Tibial nerve (tissue), 4 donors: ENCODE measurements around the gene EMC1. TPM values are rescaled to one million over a fixed set of nuclear protein-coding genes. Genes with fewer than 3 reads are reported as not detected.

Experiments
- DNase-seq, 2 donors: peaks; one replicate each; pipeline ENCODE4 v3.0.0-alpha.2; 2019; ENCODE audit warnings: low spot score in 2 of 2
- H3K27ac ChIP-seq, 4 donors: fragments of 200-600 bp; sonication (generic) in 3 of 4; one replicate each; pipeline ENCODE4 v1.5.1; 2017 to 2019; ENCODE audit warnings: mild to moderate bottlenecking in 1 of 4
- H3K27me3 ChIP-seq, 2 donors: fragments of 200-600 bp; sonication (generic) in 1 of 2; one replicate each; pipeline versions ENCODE4 v1.5.1 to v1.6.0; 2017 to 2019
- H3K36me3 ChIP-seq, 3 donors: fragments of 200-600 bp; sonication (generic); one replicate each; pipeline ENCODE4 v1.5.1; 2018 to 2019
- H3K4me1 ChIP-seq, 4 donors: fragments of 200-600 bp; sonication (generic) in 3 of 4; one replicate each; pipeline ENCODE4 v1.5.1; 2017 to 2019
- H3K4me3 ChIP-seq, 4 donors: fragments of 200-600 bp; sonication (generic) in 3 of 4; one replicate each; pipeline ENCODE4 v1.5.1; 2017 to 2019; ENCODE audit warnings: mild to moderate bottlenecking in 1 of 4, moderate library complexity in 1 of 4
- H3K9me3 ChIP-seq, 4 donors: fragments of 200-600 bp; sonication (generic) in 3 of 4; one replicate each; pipeline ENCODE4 v1.5.1; 2017 to 2019
- CTCF ChIP-seq, 5 experiments: fragments of 200-600 bp in 3 of 5; fragments of 450-650 bp in 2 of 5; sonication (generic) in 3 of 5; IDR thresholded peaks; one replicate each; pipeline ENCODE4 v1.5.1; 2016 to 2019; ENCODE audit warnings: antibody characterized with exemption in 5 of 5, mild to moderate bottlenecking in 3 of 5, moderate library complexity in 2 of 5
- EP300 ChIP-seq, 2 donors: sonication (generic); formaldehyde crosslinking; IDR thresholded peaks; one replicate each; pipeline ENCODE4 v1.6.1; 2017; ENCODE audit warnings: antibody characterized with exemption in 2 of 2, mild to moderate bottlenecking in 1 of 2
- POLR2A ChIP-seq, 2 donors: fragments of 450-650 bp; IDR thresholded peaks; one replicate each; pipeline ENCODE4 v1.6.1; 2017; ENCODE audit warnings: antibody characterized with exemption in 2 of 2, mild to moderate bottlenecking in 2 of 2, moderate library complexity in 2 of 2
- WGBS, 2 donors: methylation state at CpG; one replicate each; pipeline ENCODE4 v1.1.5; 2018; 5-methylcytosine and 5-hydroxymethylcytosine counted together
- total RNA-seq, 4 donors: library from RNA; depleted of rRNA; stranded (reverse); fragments of >200 nt; gene quantifications; one replicate each; pipeline ENCODE4 v1.1.0, GENCODE V29; 2016

Gene EMC1
- total RNA-seq, 4 donors from 2014 or later = 25.6 to 46.8 (median 39.1) TPM

- H3K27me3 ChIP-seq = no peaks in the 10 kb centered on the region
- H3K9me3 ChIP-seq = no peaks in the 10 kb centered on the region
- H3K36me3 ChIP-seq = peaks cover 4 to 49% (median 18%) of the 10 kb centered on the region in 3 donors
- H3K4me1 ChIP-seq = peaks cover 0 to 46% (median 4%) of the 10 kb centered on the region in 4 donors
- 96 to 97% methylated on average over 4 of the region's 4 CpGs for WGBS, 2 donors
- H3K27ac ChIP-seq = peak overlapping the region in 1 of 4 donors; percentile 0
- no peak overlapping the region for H3K4me3 ChIP-seq
- no peak for DNase-seq
- TF ChIP-seq EP300 (IDR thresholded peaks at IDR 0.05) (no peak), CTCF (IDR thresholded peaks at IDR 0.05) (no peak), POLR2A (IDR thresholded peaks at IDR 0.05) (no peak)
Measured at GRCh38 chr1:19199329-19199968, 51.9 kb downstream of the EMC1 start.

GRCh38 chr1:19198820-19199219, 52.5 kb downstream of the EMC1 start:
- Histone ChIP-seq H3K4me1 (peaks cover 0 to 40% (median 2%) of the 10 kb centered on the region in 4 donors), H3K27me3 (no peaks in the 10 kb centered on the region)

GRCh38 chr1:19197845-19198244, 53.5 kb downstream of the EMC1 start:
- Histone ChIP-seq H3K36me3 (peaks cover 4 to 65% (median 27%) of the 10 kb centered on the region in 3 donors), H3K4me3 (no peak overlapping the region), H3K27me3 (no peaks in the 10 kb centered on the region), H3K9me3 (no peaks in the 10 kb centered on the region), H3K4me1 (peaks cover 0 to 30% (median 0%) of the 10 kb centered on the region in 4 donors), H3K27ac (no peak overlapping the region)
- 85% methylated on average over 2 of the region's 2 CpGs for WGBS, 2 donors
- DNase-seq = no peak
- no peak for TF ChIP-seq EP300 (IDR thresholded peaks at IDR 0.05)
- TF ChIP-seq CTCF (IDR thresholded peaks at IDR 0.05) = no peak
- no peak for TF ChIP-seq POLR2A (IDR thresholded peaks at IDR 0.05)

More at GRCh38 chr1:19198820-19199219, 52.5 kb downstream of the EMC1 start:
- Histone ChIP-seq H3K27ac (no peak overlapping the region), H3K4me3 (no peak overlapping the region), H3K36me3 (peaks cover 4 to 55% (median 20%) of the 10 kb centered on the region in 3 donors), H3K9me3 (no peaks in the 10 kb centered on the region)
- DNase-seq = no peak
- TF ChIP-seq EP300 (IDR thresholded peaks at IDR 0.05) (no peak), POLR2A (IDR thresholded peaks at IDR 0.05) (no peak), CTCF (IDR thresholded peaks at IDR 0.05) (no peak)
- WGBS, 2 donors = 82 to 87% methylated on average over 4 of the region's 4 CpGs

- peaks cover 6 to 80% (median 28%) of the 10 kb centered on the region in 3 donors for H3K36me3 ChIP-seq
- peaks cover 0 to 16% (median 0%) of the 10 kb centered on the region in 4 donors for H3K4me1 ChIP-seq
- 91 to 94% methylated on average over 3 of the region's 3 CpGs for WGBS, 2 donors
- no peak for DNase-seq
- H3K27me3 ChIP-seq = no peaks in the 10 kb centered on the region
- H3K9me3 ChIP-seq = no peaks in the 10 kb centered on the region
- H3K27ac ChIP-seq = no peak overlapping the region
- TF ChIP-seq EP300 (IDR thresholded peaks at IDR 0.05) (no peak), POLR2A (IDR thresholded peaks at IDR 0.05) (no peak)
- H3K4me3 ChIP-seq = no peak overlapping the region
Measured at GRCh38 chr1:19196331-19196730, 55.0 kb downstream of the EMC1 start.

- Histone ChIP-seq H3K9me3 (no peaks in the 10 kb centered on the region), H3K36me3 (peaks cover 6 to 94% (median 41%) of the 10 kb centered on the region in 3 donors), H3K4me1 (no peaks in the 10 kb centered on the region), H3K27me3 (no peaks in the 10 kb centered on the region), H3K27ac (no peak overlapping the region), H3K4me3 (no peak overlapping the region)
- TF ChIP-seq CTCF (IDR thresholded peaks at IDR 0.05) = no peak
- no peak for TF ChIP-seq POLR2A (IDR thresholded peaks at IDR 0.05)
- TF ChIP-seq EP300 (IDR thresholded peaks at IDR 0.05) = no peak
- no peak for DNase-seq
- 97 to 98% methylated on average over 3 of the region's 3 CpGs for WGBS, 2 donors
Measured at GRCh38 chr1:19193004-19193403, 58.3 kb downstream of the EMC1 start.
